Parathyroid adenoma (tissue), 2 donors: ENCODE data around the gene KHDRBS1.

ENCODE experiments used
- H2AFZ ChIP-seq: fragments of 300-600 bp; sonication (generic); one replicate; pipeline ENCODE4 v1.7.0; 2017; ENCODE audit warnings: antibody characterized with exemption, mild to moderate bottlenecking
- H3K27ac ChIP-seq: fragments of 300-600 bp; sonication (generic); one replicate; pipeline ENCODE4 v1.7.0; 2017
- H3K27me3 ChIP-seq: fragments of 300-600 bp; sonication (generic); one replicate; pipeline ENCODE4 v1.7.0; 2017; ENCODE audit warnings: low read length; ENCODE audit not compliant: control insufficient read depth, insufficient read depth
- H3K36me3 ChIP-seq: fragments of 300-600 bp; sonication (generic); one replicate; pipeline ENCODE4 v1.7.0; 2017; ENCODE audit warnings: low read length; ENCODE audit not compliant: control insufficient read depth, insufficient read depth
- H3K4me1 ChIP-seq: fragments of 300-600 bp; sonication (generic); one replicate; pipeline ENCODE4 v1.7.0; 2017; ENCODE audit warnings: control low read depth
- H3K4me2 ChIP-seq: fragments of 300-600 bp; sonication (generic); one replicate; pipeline ENCODE4 v1.7.0; 2017; ENCODE audit warnings: low read length
- H3K4me3 ChIP-seq: fragments of 300-600 bp; sonication (generic); one replicate; pipeline ENCODE4 v1.7.0; 2017; ENCODE audit warnings: low read depth, low read length
- H3K79me2 ChIP-seq: fragments of 300-600 bp; sonication (generic); one replicate; pipeline ENCODE4 v1.7.0; 2017; ENCODE audit warnings: control low read depth
- H3K9ac ChIP-seq: fragments of 300-600 bp; sonication (generic); one replicate; pipeline ENCODE4 v1.7.0; 2017; ENCODE audit warnings: mild to moderate bottlenecking
- H3K9me3 ChIP-seq: fragments of 300-600 bp; sonication (generic); one replicate; pipeline ENCODE4 v1.7.0; 2017; ENCODE audit warnings: low read length; ENCODE audit not compliant: control insufficient read depth
- CTCF ChIP-seq: fragments of 300-600 bp; sonication (generic); IDR thresholded peaks from one replicate; pipeline ENCODE4 v1.7.0; 2017; ENCODE audit warnings: antibody characterized with exemption, mild to moderate bottlenecking
- donor health status: primary hyperparathyroidism.

Gene KHDRBS1

GRCh38 chr1:32007591-32007940 lies 6.1 kb upstream of the KHDRBS1 start:
- no peak for TF ChIP-seq CTCF
- no peak overlapping the region for H3K9ac ChIP-seq

GRCh38 chr1:32010246-32010645 lies 3.4 kb upstream of the KHDRBS1 start:
- Histone ChIP-seq H3K9me3 (no peaks in the 10 kb centered on the region), H3K4me2 (no peak overlapping the region), H2AFZ (no peak overlapping the region), H3K27ac (no peak overlapping the region), H3K9ac (no peak overlapping the region), H3K4me3 (no peak overlapping the region), H3K36me3 (no peaks in the 10 kb centered on the region), H3K4me1 (no peaks in the 10 kb centered on the region), H3K27me3 (no peaks in the 10 kb centered on the region), H3K79me2 (no peaks in the 10 kb centered on the region)
- TF ChIP-seq CTCF, result no peak

More at GRCh38 chr1:32007591-32007940, 6.1 kb upstream of the KHDRBS1 start:
- no peaks in the 10 kb centered on the region for H3K4me1 ChIP-seq
- H3K4me2 ChIP-seq, result no peak overlapping the region
- no peaks in the 10 kb centered on the region for H3K27me3 ChIP-seq
- H3K79me2 ChIP-seq, result no peaks in the 10 kb centered on the region
- H3K36me3 ChIP-seq, result no peaks in the 10 kb centered on the region
- no peak overlapping the region for H2AFZ ChIP-seq
- no peaks in the 10 kb centered on the region for H3K9me3 ChIP-seq
- H3K4me3 ChIP-seq, result no peak overlapping the region
- no peak overlapping the region for H3K27ac ChIP-seq

- peak overlapping the region; percentile 69 for H3K4me2 ChIP-seq
- H3K4me1 ChIP-seq, result peaks cover 3% of the 10 kb centered on the region
- TF ChIP-seq CTCF, result no peak
- no peaks in the 10 kb centered on the region for H3K9me3 ChIP-seq
- H3K27me3 ChIP-seq, result no peaks in the 10 kb centered on the region
- peak overlapping the region; percentile 92 for H3K4me3 ChIP-seq
- H3K36me3 ChIP-seq, result no peaks in the 10 kb centered on the region
- H3K79me2 ChIP-seq, result peaks cover 17% of the 10 kb centered on the region
- H2AFZ ChIP-seq, result peak overlapping the region; percentile 80
- no peak overlapping the region for H3K9ac ChIP-seq
- H3K27ac ChIP-seq, result peak overlapping the region; percentile 92
Observed at GRCh38 chr1:32012709-32013385, 821 bp upstream of the KHDRBS1 start.

GRCh38 chr1:32014199-32014947 lies 705 bp downstream of the KHDRBS1 start:
- Histone ChIP-seq H2AFZ (peak overlapping the region; percentile 35), H3K27me3 (no peaks in the 10 kb centered on the region), H3K79me2 (peaks cover 26% of the 10 kb centered on the region), H3K4me3 (peak overlapping the region; percentile 92), H3K36me3 (no peaks in the 10 kb centered on the region), H3K4me2 (peak overlapping the region; percentile 93), H3K4me1 (peaks cover 3% of the 10 kb centered on the region), H3K9ac (no peak overlapping the region), H3K9me3 (no peaks in the 10 kb centered on the region), H3K27ac (peak overlapping the region; percentile 92)
- TF ChIP-seq CTCF, result no peak
